GM18517 (cell line): ENCODE measurements around the gene GLTP.
"Not testable (repeated sequence)": the region's sequence is repeated elsewhere in the genome, so short reads cannot be mapped to it uniquely, and the experiment has no call there.

Source experiments
- ATAC-seq: cut with Tn5 transposase; IDR thresholded peaks from one replicate; pipeline ENCODE4 v1.9.1; 2021; ENCODE audit warnings: mild to moderate bottlenecking, moderate library complexity; ENCODE audit not compliant: unreplicated experiment

Gene GLTP

GRCh38 chr12:109905301-109905700 is 25.0 kb upstream of the GLTP start:
- no peak for ATAC-seq

GRCh38 chr12:109902891-109903418 is 22.6 kb upstream of the GLTP start:
- no peak for ATAC-seq

- ATAC-seq = no peak
These were observed 20.6 kb upstream of the GLTP start for GRCh38 chr12:109900752-109901580.

GRCh38 chr12:109899783-109900751 is 19.7 kb upstream of the GLTP start, which contains the start of gene TCHP:
Gene TCHP, plus strand, starts transcription at chr12:109900274. Its CDS starts 2,753 bp downstream, at chr12:109903027.
- no peak for ATAC-seq

- ATAC-seq = not testable (repeated sequence)
These were observed 19.0 kb upstream of the GLTP start for GRCh38 chr12:109899345-109899744.

GRCh38 chr12:109897029-109897428 is 16.7 kb upstream of the GLTP start:
- ATAC-seq = no peak

DNA sequence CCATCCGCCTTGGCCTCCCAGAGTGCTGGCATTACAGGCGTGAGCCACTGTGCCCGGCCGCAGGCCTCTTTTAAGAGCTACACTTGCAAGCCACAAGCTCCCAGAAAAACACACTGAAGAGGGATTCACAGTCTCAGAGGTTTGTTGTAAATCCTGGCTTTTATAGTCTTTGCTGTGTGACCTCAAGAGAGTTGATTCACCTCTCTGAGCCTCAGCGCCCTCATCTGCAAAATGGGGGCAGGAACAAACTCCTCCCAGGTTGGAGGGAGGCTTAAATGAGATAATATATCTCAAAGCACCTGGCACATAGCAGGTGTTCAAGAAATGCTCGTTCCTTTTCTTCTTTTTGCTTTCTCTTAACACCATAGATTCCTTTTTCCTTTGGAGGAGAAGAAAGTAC is 15.8 kb upstream of the GLTP start:
- no peak for ATAC-seq

DNA sequence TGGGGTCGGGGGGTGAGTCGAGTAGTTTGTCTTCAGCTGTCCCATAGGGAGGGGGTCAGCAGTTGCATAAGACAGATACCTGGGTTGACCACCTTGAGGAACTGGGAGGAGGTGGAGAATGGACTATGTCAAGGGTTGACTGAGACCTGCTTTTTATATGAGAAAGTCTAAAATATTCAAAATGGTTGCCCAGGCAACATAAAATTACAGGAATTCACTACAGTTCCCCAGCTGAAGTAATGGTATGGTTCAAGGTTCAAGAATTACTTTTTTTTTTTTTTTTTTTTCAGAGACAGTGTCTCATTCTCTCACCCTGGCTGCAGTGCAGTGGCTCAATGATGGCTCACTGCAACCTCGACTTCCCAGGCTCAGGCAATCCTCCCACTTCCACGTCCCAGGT is 14.6 kb upstream of the GLTP start:
- no peak for ATAC-seq

DNA sequence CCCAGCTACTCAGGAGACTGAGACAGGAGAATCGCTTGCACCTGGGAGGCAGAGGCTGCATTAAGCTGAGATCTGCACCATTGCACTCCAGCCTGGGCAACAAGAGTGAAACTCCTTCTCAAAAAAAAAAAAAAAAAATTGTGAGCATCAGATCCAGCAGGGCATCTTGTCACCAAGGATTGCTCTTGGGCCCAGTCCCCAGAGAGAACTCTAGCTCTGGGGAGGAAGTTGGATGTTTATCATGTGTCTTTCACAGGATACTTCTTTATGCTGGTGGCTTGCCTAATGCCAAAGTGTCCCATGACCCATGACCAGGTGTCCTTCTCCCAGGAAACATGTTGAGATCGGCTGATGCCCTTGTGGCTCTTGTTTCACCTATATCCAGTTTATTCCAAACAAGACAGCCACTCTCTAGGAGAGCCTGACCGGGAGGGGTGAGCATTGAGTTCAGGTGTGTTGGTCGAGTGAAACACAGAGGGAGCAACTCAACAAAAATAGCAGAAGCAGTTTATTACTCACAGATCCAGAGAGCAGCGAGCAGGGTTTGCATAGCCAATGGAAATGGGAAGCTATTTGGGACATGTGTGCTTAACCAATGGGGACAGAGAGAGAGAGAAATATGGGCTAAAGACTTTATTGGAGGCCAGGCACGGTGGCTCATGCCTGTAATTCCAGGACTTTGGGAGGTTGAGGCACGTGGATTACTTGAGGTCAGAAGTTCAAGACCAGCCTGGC is 13.1 kb upstream of the GLTP start:
- no peak for ATAC-seq

DNA sequence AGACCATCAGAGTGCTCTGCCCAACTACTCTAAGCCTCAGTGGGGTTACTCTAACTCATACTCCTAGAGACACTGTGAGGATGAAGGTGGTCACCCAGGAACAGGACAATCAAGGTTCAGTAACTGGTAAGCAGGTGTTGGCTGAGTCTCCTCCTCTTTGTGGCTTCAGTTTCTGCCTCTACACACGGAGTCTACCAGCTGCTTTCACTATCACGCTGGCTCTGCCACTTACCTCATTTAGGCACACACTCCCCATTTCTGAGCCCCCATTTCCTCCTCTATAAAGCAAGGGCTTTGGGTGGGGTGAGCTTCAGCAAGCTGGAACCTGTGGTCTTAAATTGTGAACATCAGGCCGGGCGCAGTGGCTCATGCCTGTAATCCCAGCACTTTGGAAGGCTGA is 12.4 kb upstream of the GLTP start:
- peak; percentile 74 for ATAC-seq

- ATAC-seq = no peak
These were observed 11.9 kb upstream of the GLTP start for GRCh38 chr12:109892165-109892715.

DNA sequence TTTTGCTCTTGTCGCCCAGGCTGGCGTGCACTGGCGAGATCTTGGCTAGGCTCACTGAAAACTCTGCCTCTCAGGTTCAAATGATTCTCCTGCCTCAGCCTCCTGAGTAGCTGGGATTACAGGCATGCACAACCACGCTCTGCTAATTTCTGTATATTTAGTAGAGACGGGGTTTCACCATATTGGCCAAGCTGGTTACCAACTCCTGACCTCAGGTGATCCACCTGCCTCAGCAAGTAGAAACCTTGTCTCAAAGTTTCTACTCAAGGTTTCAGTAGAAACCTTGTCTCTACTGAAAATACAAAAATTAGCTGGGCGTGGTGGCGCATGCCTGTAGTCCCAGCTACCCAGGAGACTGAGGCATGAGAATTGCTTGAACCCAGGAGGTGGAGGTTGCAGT is 11.4 kb upstream of the GLTP start:
- not testable (repeated sequence) for ATAC-seq

DNA sequence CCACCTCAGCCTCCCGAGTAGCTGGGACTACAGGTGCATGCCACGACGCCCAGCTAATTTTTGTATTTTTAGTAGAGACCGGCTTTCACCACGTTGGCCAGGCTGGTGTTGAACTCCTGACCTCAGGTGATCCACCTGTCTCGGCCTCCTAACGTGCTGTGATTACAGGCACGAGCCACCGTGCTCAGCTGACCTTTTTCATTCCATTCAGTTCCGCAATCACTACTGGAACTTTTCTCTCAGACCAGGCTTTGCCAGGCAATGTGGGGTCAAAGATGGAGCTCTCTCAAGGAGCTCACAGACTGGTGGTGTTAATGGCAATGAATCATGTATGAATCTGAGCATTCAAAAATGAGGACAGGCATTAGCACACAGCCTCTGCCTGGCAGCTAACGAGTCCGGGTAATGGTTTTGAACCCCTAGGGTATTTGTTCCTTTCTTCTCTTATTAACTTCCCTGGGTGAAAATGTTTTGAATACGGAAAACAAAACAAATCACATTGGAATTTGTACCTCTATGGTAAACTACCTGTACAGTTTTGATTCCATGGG is 10.4 kb upstream of the GLTP start:
- ATAC-seq = no peak

GRCh38 chr12:109888179-109889020 is 8.1 kb upstream of the GLTP start:
- no peak for ATAC-seq

- ATAC-seq = no peak
These were observed 5.3 kb upstream of the GLTP start for GRCh38 chr12:109885616-109886015.

DNA sequence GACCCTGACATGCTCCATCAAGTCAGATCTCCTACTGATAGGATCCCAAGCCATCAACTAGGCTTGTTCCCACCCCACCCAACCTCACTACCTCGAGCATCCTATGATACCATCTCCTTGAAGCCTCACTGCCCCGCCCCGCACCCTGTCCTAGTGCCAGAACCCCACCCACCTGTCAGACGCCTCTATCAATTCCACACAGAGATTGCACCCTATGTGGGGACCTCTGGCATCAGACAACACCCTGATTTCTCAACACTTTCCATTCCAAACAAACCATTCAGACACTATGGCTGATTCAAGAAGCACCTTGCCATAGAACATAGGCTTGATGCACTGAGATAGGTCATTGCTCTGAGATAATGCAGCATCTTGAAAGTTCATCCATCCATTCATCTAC is 3.1 kb upstream of the GLTP start:
- no peak for ATAC-seq

DNA sequence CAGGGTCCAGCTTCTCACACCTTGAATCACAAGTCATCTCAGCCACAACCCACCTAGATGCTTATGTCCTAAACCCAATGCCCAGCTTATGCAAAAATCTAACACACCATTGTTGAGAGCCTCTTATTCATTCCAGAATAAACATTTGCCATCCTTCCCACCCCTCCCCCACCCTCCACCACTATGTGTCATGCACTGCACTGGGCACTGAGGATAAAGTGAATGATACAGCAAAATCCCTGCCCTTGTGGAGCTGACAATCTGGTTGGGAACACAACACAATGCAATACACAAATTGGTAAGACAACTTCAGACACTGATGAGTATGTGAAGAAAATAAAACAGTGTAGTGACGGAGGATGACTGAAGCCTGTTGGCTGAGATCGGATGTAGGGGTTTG is 1.4 kb upstream of the GLTP start:
- ATAC-seq = no peak

DNA sequence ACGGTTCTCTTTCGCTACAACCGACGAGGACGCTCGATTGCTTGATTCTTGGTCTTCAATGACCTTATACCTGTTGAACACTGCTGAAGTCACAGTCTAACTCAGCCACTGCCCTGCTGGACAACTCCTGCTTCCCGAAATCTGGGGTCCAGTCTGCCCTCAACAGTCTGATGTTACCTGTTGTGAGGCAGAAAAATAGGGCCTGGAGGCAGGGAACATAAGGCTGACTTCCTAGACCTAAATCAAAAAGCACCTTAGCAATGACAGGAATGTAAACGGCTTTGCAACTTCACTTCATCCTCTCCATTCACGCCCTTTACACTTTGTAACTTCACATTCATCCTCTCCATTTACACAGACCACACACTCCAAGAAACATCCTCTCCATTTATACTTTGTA is 597 bp upstream of the GLTP start:
- no peak for ATAC-seq

DNA sequence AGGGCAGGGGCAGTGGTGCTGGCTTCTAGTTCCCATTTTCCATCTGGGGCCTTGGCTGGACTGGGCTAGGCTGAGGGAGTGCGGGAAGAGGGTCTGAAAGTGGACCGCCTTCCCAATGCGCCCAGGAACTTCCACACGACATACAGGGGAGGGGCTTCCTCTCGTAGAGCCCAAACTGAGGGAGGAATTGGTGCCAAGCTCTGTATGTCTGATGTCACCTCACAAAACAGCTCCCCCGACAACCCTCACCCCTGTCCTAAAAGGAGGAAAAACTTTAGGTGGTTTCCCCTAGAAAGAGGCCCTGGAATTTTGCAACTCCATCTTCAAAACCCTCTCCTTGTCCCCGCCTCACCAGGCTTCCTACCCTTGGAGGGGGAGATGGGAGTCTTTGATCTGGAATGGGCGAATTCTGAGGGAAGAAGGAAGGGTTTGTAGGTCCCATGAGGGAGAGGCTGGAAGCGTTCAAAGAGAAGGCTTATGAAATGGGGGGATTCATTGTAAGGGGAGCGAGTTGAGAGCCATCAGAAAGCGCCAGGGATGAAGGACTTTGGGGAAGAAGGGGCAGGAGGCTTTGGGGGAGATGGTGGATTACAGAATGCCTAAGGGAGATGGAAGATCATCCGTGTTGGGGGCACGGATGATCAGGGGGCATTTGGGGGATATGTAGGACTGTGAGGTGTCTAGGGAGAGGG is 844 bp downstream of the GLTP start:
- no peak for ATAC-seq
